ENCODE measurements around the gene NUP50. TPM values are rescaled to one million over a fixed set of nuclear protein-coding genes. Genes with fewer than 3 reads are reported as not detected.

Gene NUP50
- total RNA-seq, 3 donors from 2014 or later = 42.5 to 80.7 (median 65.7) TPM

DNA sequence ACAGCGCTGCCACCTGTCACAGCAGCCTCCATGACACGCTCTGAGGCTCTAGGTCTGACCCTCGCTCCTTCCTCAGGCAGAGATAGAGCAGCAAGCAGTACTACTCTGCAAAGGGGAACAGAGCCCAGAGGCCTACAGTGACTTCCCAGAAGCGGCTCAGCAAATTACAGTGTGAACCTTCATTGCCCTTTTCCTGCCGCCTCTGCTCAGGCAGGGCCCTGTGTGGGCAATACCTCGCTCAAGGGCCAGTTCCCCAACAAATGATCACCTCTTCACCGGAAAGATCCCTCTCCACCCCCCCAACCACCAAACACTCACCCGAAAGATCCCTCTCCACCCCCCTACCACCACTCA is 64.7 kb downstream of the NUP50 start:
- H3K4me3 ChIP-seq = no peak overlapping the region
- peak; percentile 18 for ATAC-seq
- DNase-seq = no peak
- H3K9me3 ChIP-seq = no peaks in the 10 kb centered on the region
- H3K36me3 ChIP-seq (ENCODE audit: low read depth) = no peaks in the 10 kb centered on the region
- H3K4me1 ChIP-seq (ENCODE audit: low read depth) = no peaks in the 10 kb centered on the region
- no peak for TF ChIP-seq CTCF (IDR thresholded peaks at IDR 0.05)
- intact Hi-C loops (cut with DNase I, micrococcal nuclease) = no loop called here

DNA sequence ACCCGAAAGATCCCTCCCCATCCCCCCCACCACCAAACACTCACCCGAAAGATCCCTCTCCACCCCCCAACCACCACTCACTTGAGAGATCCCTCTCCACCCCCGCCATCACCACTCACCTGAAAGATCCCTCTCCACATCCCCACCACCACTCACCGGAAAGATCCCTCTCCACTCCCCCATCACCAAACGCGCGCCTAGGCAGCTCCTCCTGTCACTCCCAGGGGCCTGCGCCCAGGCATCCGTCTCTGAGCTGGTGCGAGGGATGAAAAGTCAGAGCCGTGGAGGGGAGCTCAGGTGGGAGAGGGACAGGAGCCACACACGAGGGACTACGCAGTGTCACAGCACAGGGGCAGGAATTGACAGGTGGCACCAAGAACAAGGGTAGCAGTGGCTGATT is 65.5 kb downstream of the NUP50 start:
- Histone ChIP-seq H3K9me3 (no peaks in the 10 kb centered on the region), H3K36me3 (ENCODE audit: low read depth) (no peaks in the 10 kb centered on the region), H3K4me1 (ENCODE audit: low read depth) (no peaks in the 10 kb centered on the region), H3K4me3 (no peak overlapping the region)
- ATAC-seq (no peak), DNase-seq (no peak)
- no peak for TF ChIP-seq CTCF (IDR thresholded peaks at IDR 0.05)
- intact Hi-C loops (cut with DNase I, micrococcal nuclease) = no loop called here

- ATAC-seq (no peak), DNase-seq (no peak)
- Histone ChIP-seq H3K4me1 (ENCODE audit: low read depth) (no peaks in the 10 kb centered on the region), H3K36me3 (ENCODE audit: low read depth) (no peaks in the 10 kb centered on the region), H3K9me3 (no peaks in the 10 kb centered on the region), H3K4me3 (no peak overlapping the region)
- intact Hi-C loops (cut with DNase I, micrococcal nuclease) = no loop called here
- TF ChIP-seq CTCF (IDR thresholded peaks at IDR 0.05) = no peak
These were observed 66.4 kb downstream of the NUP50 start for GRCh38 chr22:45230026-45230721.

DNA sequence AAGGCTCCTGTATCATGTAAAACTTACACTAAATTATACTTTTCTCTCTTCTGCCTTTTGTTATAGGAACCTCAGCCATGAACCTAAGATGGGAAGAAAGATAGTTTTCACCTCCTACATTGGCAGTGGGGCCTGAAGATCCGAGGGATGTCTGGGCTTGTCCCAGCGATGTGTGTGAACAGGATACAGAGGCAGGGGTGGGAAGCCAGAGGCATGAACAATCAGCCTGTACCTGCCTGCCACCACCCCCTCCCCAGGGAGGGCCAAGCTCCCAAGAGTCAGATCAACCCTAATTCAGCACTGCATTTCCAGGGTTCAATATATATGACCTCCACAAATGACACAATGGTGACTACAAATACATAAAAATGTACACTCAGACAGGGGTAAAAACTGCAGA is 67.6 kb downstream of the NUP50 start:
- no peaks in the 10 kb centered on the region for H3K4me1 ChIP-seq (ENCODE audit: low read depth)
- intact Hi-C loops (cut with DNase I, micrococcal nuclease) = no loop called here
- no peak overlapping the region for H3K4me3 ChIP-seq
- ATAC-seq (no peak), DNase-seq (no peak)
- no peaks in the 10 kb centered on the region for H3K9me3 ChIP-seq
- no peak for TF ChIP-seq CTCF (IDR thresholded peaks at IDR 0.05)
- H3K36me3 ChIP-seq (ENCODE audit: low read depth) = no peaks in the 10 kb centered on the region

DNA sequence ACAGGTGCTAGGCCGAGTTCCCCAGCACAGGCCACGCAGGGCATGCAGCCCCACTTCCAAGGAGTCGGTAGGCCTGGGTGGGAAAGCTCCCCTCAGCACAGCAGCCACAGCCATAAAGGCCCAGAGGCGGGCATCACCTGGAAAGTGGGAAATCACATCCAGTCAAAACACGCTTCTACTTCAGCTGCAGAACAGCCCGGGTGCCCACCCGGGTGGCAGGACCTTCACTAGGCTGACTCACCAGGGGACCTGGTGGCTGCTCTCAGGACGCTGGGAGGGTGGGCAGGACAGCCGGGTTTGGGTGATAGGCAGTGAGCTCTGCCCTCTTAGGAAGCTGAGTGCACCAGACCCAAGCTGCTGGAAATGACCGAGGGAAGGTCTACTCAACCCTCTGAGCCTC is 69.7 kb downstream of the NUP50 start:
- ATAC-seq = no peak
- TF ChIP-seq CTCF (IDR thresholded peaks at IDR 0.05) = no peak
- intact Hi-C loops (cut with DNase I, micrococcal nuclease) = no loop called here

DNA sequence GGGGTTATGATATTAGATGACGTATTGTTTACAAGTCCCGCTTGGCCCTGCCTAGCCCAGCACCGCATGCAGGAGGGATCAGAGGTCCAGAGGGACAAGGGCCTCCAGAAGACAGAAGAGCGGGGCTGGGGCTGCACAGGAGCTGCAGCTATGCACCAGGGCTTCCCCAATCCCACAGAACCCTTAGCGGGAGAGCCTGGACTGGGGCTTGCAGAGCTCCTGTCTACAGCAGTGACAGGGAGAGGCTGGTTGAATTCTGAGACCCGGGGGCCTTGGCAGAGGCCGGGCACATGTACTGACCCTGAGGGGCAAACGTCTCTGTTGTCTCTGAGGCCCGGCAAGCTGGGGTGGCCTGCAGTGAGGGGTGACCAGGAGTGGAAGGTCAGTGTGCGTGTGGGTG is 70.1 kb downstream of the NUP50 start:
- ATAC-seq = no peak
- DNase-seq = no peak
- no peak overlapping the region for H3K4me3 ChIP-seq
- H3K36me3 ChIP-seq (ENCODE audit: low read depth) = no peaks in the 10 kb centered on the region
- H3K9me3 ChIP-seq = no peaks in the 10 kb centered on the region
- intact Hi-C loops (cut with DNase I, micrococcal nuclease) = no loop called here
- H3K4me1 ChIP-seq (ENCODE audit: low read depth) = peaks cover 1% of the 10 kb centered on the region
- TF ChIP-seq CTCF (IDR thresholded peaks at IDR 0.05) = no peak

More for the DNA sequence above, 69.7 kb downstream of the NUP50 start:
- Histone ChIP-seq H3K36me3 (ENCODE audit: low read depth) (no peaks in the 10 kb centered on the region), H3K4me1 (ENCODE audit: low read depth) (no peaks in the 10 kb centered on the region), H3K9me3 (no peaks in the 10 kb centered on the region), H3K4me3 (no peak overlapping the region)
- DNase-seq = no peak
